Pons (tissue), 1 donor: ENCODE results near the gene PIM3.

Experiments
- DNase-seq: peaks from one replicate; pipeline ENCODE4 v3.0.0-alpha.2; 2016; ENCODE audit warnings: low spot score

Gene PIM3

DNA sequence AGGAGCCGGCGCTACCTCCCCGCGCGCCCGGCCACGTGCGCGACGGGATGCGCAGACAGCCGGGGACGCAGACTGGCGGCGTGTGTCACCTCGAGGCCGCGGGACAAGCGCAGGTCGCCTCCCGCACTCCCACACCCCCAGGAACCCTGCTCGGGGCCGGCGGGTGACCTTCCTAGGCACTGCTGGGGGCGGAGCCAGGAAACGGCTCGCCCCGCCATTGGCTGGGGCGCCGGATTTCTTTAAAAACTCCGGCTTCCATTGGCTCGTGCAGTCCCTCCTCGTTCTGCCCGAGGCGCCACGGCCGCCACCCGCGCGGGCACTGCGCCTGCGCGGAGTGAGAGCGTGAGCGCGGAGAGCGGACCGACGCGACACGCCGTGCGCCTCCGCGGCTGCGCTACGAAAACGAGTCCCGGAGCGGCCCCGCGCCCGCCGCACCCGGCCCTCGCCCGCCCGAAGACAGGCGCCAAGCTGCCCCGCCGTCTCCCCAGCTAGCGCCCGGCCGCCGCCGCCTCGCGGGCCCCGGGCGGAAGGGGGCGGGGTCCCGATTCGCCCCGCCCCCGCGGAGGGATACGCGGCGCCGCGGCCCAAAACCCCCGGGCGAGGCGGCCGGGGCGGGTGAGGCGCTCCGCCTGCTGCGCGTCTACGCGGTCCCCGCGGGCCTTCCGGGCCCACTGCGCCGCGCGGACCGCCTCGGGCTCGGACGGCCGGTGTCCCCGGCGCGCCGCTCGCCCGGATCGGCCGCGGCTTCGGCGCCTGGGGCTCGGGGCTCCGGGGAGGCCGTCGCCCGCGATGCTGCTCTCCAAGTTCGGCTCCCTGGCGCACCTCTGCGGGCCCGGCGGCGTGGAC, at the start of gene PIM3:
Gene PIM3, plus strand, starts transcription at position 614 of the 846 bp plus-strand sequence. Its CDS starts 176 bp downstream, at position 790.
- peak; percentile 97 for DNase-seq

DNA sequence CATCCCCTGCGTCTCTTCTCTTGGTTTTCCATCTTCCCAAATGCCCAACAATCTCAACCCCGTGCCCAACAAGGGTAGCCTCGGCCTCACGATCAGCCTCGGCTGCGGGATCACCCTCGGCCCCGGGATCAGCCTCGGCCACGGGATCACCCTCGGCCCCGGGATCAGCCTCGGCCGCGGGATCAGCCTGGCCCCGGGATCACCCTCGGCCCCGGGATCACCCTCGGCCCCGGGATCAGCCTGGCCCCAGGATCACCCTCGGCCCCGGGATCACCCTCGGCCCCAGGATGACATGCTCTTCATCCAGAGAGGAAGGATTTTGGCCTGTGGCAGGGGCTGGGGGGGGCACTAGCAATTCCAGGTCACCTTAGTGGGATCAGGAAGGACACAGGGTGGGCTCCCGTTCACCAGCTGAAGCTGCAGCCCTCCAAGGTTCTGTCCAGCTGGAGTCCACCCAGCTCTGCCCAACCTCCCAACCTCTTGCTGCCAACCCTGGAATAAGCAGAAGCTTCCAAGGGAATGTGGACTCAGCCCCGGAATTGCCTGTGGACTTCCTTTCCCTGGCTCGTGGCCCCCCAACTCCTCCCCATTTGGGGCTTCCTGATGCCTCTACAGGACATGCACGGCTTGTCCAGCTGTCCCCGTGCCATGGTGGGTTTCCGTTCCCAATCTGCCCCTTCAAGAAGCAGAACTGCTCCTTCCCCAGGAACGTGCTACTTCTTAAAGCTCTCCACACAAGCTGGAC, 48.5 kb upstream of the PIM3 start:
- no peak for DNase-seq

DNA sequence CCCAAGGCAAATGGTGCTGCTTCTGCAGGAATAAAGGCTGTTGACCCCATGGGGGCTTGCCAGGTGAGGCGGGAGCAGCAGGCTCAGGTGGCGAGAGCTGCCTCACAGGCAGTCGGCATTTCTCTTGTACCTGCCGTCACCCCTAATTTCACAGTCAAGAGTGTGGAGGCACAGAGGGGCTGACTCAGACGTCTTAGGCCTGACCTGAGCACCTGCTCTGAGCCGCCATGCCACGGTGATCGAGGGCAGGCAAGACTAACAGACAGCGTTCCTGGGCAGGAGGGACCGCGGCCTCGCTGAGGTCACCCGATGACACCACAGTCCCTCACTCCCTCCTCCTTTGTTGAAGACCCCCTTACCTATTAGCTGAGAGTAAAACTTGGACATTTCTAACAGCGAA, 47.5 kb upstream of the PIM3 start:
- no peak for DNase-seq

DNA sequence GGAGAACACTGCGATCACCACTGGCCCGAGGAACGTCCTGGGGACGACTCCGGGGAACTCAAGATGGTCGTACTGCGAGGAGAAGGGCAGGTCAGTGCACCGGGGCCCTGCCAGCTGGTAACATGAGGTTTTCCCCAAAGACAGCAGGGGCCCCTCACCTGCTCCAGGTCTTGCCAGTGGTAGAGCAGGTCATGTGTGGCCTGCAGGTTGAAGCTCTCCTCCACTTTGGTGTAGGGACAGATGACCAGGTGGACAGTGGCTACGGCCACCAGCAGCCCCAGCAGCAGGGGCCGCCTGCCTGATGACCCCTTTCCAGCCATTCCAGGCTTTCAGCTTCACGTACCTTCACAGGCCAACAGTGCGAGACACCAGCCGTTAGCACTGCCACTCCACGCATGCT, 47.1 kb upstream of the PIM3 start:
- no peak for DNase-seq

DNA sequence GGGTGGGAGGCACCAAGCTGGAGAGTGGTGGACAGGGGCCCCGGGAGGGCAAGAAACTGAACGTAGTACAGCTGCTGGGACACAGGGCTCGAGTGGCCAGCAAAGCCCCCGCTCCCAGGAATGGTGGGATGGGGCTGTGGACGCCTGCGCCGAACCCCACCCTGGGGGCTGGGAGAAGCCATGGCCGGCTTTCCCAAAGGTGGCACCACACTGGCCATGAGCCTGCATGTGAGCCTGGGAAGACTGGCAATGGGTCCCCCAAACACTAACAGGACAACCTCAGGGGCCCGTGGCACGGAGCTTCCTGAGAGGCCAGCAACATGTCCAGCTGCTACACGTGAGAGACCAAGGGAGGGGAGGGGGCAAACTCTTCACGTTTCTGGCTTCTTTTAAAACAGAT, 46.3 kb upstream of the PIM3 start:
- no peak for DNase-seq

DNA sequence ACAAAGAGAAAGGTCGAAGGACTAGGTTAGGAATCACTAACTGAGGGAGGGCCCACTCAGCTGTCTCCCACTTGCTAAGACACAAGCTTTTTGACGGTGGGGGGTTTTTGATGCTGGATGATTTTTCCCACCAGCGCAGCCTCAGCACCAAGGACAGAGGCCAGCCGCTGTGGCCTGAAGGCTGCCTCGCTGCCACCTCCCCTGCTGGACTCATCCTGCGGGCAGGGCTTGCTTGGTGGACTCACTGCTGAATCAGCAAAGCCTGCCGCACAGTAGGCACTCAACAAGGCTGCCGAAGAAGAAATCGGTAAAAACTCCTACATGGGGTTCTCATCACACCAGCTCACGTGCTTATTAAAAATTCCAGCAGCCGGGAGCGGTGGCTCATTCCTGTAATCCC, 45.0 kb upstream of the PIM3 start:
- no peak for DNase-seq

DNA sequence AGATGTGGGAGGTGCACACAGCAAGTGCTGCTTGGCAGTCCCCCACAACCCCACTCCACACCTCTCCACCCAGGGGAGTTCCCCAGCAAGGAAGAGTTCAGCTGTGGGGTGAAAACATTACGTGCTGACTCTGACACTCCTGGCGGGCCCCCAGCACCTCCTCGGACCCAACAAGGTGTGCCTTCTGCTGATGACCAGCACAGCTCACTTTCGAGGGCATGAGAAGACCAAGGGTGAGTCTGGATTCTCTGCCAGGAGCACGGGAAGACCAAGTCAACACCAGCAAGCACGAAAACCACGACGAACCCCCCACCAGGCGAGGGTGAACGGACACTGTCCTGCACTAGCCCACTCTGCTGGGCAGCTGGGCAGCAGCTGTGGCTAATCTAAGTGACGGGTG, 43.7 kb upstream of the PIM3 start:
- no peak for DNase-seq

DNA sequence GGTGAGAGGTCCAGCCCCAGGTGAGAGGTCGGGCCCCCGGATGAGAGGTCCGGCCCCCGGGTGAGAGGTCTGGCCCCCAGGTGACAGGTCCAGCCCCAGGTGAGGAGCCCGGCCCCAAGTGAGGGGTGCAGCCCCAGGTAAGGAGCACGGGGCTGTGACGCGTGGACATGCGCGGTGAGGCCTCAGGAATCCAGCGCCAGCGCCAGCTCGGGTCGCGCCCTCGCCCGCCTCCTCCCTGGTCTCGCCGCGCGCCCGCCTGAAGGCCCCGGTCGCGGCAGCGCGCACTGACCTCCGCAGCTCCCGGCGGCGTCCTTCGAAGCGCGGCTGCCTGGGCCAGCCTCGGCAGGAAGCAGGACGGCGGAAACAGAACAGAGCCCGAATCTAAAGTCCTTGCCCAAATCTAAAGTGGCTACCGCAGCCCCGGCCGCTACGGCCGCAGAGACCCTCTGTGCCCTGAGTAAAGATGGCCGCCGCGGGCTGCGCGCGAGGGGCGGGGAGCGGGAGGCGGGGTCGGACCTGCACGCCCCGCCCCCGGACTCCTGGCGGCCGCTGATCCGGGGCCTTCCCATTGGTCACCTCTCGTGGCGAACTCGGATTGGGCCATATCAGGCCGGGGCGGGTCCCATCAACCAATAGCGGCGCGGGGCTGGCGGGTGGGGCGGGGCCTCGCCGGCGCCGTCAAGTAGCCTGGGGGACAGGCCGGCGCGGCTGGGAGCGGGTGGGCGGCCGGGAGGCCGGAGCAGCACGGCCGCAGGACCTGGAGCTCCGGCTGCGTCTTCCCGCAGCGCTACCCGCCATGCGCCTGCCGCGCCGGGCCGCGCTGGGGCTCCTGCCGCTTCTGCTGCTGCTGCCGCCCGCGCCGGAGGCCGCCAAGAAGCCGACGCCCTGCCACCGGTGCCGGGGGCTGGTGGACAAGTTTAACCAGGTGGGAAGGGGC, 42.3 kb upstream of the PIM3 start, which contains the start of the genes ALG12 and CRELD2:
Gene ALG12, minus strand, starts transcription at position 465 of the 937 bp plus-strand sequence. CDS start 4,673 bp downstream, outside the sequence.
Gene CRELD2, plus strand, starts transcription at position 661 of the 937 bp plus-strand sequence. Its CDS starts 136 bp downstream, at position 797.
- DNase-seq: peak; percentile 96

DNA sequence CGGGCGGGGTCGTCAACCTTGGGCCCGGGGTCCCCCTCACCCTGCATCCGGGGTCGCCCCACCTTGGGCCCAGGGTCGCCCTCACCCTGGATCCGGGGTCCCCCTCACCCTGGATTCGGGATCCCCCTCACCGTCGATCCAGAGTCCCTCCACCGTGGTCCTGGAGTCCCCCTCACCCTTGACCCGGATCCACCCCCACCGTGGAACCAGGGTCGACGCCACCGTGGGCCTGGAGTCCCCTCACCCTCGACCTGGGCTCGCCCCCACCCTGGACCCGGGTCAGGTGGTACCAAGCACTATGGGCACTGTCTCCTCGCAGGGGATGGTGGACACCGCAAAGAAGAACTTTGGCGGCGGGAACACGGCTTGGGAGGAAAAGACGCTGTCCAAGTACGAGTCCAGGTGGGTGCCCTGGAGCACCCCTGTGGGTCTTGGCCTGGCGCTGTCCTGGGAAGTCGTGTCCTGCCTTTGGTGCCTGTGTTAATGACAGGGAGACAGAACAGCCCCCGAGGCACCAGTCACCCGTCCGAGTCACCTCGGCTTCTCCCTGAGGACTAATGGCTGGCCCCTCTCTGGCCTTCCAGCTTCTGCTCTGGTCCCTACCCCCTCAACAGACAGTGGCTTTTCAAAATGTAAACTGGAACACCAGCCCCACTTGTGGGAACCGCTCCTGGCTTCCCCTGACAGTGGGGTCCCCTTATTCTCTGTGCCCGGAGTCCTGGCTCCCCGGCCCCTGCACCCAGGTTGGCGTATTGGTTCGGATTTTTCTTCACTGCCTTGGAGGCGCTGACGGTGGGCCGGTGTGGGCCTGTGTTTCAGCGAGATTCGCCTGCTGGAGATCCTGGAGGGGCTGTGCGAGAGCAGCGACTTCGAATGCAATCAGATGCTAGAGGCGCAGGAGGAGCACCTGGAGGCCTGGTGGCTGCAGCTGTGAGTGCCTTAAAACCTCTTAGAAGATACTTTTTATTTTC, 41.4 kb upstream of the PIM3 start:
- no peak for DNase-seq

DNA sequence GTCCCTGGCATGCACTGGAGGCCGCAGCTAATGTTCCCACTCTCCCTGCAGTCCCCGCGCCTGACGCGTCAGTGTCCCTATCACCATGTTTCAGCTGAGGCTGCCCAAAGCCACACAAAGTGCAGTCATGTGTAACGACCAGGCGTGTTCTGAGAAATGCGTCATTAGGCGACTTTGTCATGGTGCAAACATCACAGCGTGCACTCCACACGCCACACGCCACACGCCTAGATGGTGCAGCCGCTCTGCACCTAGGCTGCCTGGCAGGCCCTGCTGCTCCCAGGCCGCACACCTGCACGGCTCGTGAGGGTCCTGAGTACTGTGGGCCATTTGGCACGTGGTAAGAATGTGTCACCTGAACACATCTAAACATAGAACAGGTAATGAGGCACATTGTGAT, 39.7 kb upstream of the PIM3 start:
- DNase-seq: no peak

DNA sequence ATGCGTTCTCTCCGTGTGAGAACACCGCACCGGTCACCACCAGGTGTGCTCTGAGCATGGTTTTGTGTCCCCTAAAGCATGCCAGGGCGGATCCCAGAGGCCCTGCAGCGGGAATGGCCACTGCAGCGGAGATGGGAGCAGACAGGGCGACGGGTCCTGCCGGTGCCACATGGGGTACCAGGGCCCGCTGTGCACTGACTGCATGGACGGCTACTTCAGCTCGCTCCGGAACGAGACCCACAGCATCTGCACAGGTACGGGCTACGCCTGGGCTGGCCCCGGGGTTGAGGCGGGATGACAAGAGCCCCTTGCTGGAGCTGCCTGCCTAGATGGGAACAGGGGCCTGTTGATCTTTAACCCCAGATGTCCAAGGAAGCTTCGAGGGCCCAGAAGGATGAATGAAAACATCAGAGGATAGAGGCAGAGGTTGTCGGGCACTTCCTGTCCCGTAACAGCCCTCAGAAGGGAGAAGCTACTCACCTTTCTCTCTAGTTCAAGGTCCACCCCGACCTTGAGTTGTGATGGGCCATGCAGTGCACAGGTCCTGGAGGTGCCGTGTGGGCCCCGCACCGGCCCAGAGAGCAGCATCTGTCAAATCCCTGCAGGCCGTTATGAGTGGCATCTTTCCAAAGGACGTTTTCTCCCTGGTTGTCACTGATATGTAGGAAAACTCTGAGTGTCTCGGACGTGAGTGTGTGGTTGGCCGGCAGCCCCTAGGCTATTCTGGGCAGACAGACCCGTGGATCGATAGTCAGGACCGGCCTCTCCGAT, 38.9 kb upstream of the PIM3 start:
- no peak for DNase-seq

DNA sequence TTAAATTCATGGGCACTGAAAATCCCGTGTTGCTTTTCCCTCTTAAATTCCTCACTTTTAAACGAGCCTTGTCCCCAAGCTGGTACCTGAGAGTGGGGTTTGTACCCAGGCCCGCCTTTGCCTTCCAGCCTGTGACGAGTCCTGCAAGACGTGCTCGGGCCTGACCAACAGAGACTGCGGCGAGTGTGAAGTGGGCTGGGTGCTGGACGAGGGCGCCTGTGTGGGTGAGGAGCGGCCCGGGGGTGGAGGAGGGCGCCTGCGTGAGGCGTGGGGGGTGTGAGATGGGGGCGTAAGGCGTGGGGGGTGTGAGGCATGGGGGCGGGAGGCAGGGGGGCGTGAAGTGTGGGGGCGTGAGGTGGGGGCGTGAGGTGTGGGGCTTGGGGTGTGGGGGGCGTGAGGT, 38.1 kb upstream of the PIM3 start:
- DNase-seq: no peak

DNA sequence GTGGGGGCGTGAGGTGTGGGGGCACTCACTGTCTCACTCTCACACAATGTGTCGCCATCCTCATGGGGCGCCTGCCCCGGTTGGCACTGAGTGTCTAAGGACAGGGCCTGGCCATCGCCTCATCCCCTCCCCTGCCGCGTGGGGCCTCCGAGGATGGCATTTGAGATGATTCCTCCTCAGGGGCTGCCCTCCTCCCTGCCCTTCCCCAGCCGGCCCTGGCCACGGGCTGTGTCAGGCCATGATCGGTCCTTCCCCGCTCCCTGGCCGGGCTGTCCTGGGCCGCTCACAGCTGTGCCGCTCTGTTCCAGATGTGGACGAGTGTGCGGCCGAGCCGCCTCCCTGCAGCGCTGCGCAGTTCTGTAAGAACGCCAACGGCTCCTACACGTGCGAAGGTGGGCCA, 37.6 kb upstream of the PIM3 start:
- no peak for DNase-seq

DNA sequence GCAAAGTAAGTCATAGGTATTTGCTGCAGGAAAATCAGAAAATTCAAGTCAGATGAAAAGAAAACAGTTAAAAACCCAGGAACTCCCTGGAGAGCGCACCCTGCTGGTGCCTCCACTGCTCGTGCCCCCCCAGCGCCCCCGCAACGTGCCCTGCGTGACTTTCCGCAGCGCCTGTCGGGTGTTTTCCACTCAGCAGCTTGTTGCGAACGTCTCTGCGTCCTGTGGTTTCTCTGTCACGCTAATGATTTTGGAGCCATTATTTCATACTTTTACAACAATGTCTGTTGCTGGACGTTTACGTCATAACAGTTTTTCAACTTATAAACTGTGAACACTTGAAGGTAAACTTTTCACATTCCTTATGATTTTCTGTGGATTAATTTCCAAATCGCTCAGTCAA, 37.1 kb upstream of the PIM3 start:
- no peak for DNase-seq

DNA sequence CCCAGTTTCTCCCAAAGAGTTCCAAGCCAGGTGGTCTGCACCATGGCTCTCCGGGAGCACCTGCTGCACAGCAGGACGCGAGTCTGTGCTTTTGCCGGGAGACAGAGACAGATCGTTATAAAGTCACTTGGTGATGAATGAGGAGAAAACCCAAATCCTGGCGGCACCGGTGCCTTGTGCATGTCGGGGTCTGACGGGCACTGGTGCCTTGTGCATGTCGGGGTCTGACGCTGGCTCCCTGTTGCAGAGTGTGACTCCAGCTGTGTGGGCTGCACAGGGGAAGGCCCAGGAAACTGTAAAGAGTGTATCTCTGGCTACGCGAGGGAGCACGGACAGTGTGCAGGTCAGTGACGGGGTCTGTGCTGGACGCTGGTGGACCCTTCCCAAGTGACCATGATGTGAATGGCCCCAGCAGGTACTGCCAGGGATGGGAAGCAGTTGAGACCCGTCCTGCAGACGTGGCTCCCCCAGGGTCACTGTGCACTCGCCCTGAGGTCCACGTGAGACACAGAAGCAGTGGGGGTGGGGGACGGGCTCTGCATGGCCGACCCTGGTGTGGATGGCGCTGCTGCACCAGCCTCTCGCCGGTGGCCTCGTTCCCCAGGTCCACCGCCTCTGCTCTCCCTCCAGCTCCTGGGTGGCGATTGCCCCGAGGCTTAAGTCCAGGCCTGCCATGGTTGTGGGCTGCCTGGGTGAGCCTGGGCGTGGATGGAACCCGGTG, 36.3 kb upstream of the PIM3 start:
- DNase-seq: no peak

DNA sequence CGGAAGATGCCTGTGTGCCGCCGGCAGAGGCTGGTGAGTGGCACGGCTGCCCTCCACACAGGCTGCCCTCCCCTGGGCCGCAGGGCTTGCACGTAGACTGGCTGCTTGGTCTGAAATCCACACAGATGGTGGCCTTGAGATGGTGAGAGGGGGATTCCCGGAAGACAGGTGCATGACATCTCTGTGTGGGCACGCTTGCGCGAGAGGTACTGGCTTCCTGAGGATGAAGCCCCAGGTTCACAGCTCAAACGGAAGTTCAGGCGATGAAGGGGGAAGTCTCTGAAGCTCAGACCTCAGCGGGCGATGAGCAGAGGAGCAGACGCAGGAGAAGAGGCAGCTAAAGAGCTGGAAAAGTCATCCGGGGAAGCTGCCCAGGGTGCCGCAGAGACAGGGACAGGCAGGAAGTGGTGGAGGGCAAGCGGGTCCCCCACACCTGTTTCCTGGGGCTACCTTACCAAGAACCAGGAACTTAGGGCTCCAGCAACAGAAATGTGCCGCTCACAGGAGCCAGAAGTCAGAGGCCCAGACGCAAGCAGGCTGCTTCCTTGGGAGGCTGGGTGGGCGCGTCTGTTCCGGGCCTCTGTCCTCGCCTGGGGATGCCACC, 34.9 kb upstream of the PIM3 start:
- no peak for DNase-seq

DNA sequence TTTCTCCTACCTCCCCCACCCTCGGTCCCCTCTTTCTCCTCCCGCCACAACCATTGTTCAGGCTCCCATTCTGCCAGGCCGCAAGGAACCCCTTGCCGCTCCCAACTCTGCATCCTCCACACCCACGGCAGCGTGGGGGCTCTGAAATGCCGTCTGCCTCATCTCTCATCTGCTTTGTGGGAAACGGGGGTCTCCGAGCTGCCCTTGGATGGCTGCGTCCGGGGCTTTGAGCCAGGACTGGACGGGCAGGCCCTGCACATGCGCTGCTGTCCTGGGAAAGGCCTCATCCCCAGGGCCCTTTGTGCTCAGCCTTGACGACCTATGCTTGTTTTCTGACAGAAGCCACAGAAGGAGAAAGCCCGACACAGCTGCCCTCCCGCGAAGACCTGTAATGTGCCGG, 33.7 kb upstream of the PIM3 start:
- no peak for DNase-seq

DNA sequence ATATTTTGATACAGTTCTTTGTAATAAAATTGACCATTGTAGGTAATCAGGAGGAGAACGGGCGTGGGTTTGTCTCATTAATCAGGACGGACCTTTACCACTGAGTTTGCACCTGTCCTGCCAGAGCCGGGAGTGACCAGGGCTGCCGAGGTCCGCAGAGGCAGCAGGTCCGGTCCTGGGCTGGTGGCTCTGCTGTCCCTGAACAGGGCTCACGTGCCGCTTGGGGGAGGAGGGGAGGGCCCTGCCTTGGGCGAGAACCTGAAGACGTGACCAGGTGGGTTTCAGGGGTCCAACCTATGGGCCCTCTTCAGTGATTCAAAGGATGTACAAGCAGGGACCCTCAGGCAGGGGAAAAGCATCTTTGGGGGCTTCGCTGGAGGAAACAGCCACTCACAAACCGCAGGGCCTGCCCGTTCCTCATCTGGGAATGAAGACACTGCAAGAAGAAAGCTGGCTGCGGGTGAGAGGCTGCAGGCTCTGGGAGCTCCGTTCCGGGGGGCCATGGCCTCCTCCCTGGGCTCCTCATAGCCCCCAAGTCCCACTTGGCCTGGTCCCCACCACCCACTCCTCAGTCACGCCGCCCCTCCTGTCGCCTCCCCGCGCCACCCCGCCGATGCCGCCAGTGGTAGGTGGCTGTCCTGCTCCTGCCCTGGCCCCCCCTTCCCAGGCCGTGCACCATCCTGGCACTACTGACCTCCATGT, 32.9 kb upstream of the PIM3 start:
- no peak for DNase-seq

DNA sequence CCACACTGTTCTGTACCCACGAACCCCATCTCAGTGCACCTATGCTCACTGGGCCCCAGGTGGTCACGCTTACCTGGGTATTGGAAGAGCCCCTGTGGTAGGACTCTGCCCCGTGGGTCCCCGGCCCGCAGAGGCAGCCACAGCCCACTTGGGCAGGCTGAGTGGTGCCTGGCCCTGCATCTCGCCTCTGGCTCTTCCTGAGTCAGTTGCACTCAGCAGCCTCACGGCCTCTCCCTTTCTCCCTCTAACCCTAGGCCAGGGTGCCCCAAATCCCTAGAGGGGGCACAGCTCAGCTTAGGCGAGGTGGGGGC, 32.4 kb upstream of the PIM3 start:
- DNase-seq: no peak
